ENCODE measurements around the gene ADCK1. TPM values are rescaled to one million over a fixed set of nuclear protein-coding genes. Genes with fewer than 3 reads are reported as not detected.

Gene ADCK1
- polyA plus RNA-seq, 6 donors from 2014 or later: 4.2 to 9.4 (median 5.4) TPM

DNA sequence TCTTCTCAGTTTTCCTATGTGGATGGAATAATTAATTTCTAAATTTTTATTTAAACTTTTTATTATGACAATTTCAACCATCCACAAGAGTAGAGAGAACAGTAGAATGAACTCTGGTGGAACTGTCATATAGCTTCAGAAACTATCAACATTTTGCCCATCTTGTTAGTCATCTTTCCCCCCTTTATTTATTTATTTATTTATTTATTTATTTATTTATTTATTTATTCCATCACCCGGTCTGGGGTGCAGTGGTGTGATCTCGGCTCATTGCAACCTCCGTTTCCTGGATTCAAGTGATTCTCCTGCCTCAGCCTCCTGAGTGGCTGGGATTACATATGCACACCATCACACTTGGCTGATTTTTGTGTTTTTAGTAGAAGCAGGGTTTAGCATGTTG lies 23.5 kb downstream of the ADCK1 start:
- no peak for ATAC-seq (ENCODE audit: low read depth in 2 of 2)
- peaks cover 18 to 19% of the 10 kb centered on the region in 2 donors for H3K36me3 Mint-ChIP-seq
- H3K4me3 Mint-ChIP-seq: no peak overlapping the region
- no peaks in the 10 kb centered on the region for H3K27me3 Mint-ChIP-seq
- DNase-seq: no peak
- H3K9me3 Mint-ChIP-seq: no peaks in the 10 kb centered on the region
- H3K4me1 Mint-ChIP-seq: no peaks in the 10 kb centered on the region
- no peak overlapping the region for H3K27ac Mint-ChIP-seq

DNA sequence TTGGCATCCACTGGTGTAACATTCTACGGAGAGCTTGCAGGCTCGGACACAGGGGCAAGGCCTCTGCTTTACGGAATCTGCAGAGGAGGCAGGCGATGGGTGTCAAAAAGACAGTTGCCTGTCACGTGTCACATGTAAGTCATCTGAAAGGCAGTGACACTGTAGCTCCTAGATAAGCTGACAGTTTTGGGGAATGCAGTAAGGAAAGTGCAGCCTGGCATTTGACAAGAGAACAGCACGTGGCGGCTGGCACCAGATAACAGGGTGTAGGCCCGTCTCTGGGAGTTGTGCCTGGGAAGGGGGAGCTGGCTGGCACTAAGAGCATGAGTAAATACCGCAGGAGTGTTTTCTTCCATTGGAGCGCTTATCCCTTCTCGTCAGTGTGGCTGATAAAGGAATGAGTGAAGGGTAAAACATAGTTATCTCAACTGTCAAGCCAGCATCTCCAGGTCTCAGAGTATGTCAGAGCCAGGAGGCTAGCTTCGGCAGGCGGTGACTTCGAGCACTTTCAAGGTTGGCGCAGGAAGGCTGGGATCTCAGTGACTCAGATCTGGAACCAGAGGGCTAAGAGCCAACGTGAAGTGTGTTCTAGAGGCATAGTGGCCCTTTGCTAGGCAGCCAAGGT lies 26.1 kb downstream of the ADCK1 start:
- Mint-ChIP-seq H3K36me3 (peaks cover 11 to 21% of the 10 kb centered on the region in 2 donors), H3K27me3 (no peaks in the 10 kb centered on the region), H3K4me1 (no peaks in the 10 kb centered on the region), H3K4me3 (no peak overlapping the region), H3K9me3 (no peaks in the 10 kb centered on the region), H3K27ac (peak overlapping the region in 1 of 6 donors; percentile 8)
- DNase-seq: no peak
- ATAC-seq (ENCODE audit: low read depth in 2 of 2): no peak

DNA sequence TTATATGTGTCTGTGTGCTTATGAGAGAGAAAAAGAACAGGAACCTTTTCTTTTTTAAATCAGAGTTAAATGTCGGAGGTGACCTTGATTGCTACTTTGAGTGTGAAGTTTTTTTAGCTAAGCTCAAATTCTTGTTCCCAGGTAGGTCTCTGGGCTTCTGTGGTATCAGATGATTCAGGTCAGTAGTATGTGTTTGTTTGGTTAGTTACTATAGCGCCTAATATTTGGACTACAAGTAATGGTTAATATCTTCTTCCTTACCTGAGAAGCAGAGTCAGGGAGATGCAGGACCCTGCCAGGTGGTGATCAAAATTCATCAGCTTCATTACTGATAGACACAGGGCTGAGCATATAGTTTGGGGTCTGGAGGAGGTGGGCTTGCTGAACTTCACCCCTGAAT lies 30.8 kb downstream of the ADCK1 start:
- Mint-ChIP-seq H3K4me1 (no peaks in the 10 kb centered on the region), H3K27ac (no peak overlapping the region), H3K4me3 (no peak overlapping the region), H3K27me3 (no peaks in the 10 kb centered on the region), H3K36me3 (peaks cover 0 to 11% of the 10 kb centered on the region in 2 donors), H3K9me3 (no peaks in the 10 kb centered on the region)
- DNase-seq (no peak), ATAC-seq (ENCODE audit: low read depth in 2 of 2) (no peak)

DNA sequence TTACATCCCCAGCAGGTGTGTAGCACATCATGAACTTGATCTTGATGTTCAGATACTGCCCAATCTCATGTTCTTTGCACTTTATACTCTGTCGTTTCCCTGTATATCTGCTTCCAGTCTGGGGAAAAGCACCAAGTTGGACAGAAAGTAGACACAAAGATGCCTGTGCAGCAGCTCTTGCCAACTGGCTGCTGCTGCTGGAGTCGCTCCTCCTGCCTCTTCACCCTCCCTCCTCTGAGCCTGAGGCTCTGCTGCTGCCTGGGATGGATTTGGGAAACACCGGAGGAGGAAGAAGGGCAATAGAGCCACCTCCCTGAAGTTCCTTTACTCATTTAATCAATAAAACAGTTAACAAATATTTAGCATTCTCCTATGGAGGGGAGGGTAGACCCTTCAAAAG lies 32.4 kb downstream of the ADCK1 start:
- H3K4me1 Mint-ChIP-seq: no peaks in the 10 kb centered on the region
- peak overlapping the region in 1 of 6 donors; percentile 12 for H3K27ac Mint-ChIP-seq
- peaks cover 0 to 14% of the 10 kb centered on the region in 2 donors for H3K36me3 Mint-ChIP-seq

DNA sequence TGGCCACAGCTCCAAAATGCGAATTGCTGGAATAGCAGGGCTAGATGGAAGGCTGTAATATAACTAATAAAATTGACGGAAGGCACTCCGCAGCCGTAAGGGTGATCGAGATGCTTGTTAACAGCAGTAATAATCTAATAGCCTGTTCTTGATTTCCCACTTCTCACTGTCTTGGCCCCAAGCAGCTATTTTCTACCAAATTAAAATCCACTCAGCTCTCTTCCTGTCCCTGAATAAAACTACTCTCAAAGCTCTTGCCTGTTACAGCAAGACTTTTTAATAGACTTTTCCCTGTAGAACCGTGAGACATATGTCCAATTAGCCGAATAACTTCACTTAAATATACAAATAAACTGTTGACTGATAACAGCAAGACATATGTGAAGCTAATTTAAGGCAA lies 38.0 kb downstream of the ADCK1 start:
- DNase-seq (no peak), ATAC-seq (ENCODE audit: low read depth in 2 of 2) (no peak)
- Mint-ChIP-seq H3K27me3 (no peaks in the 10 kb centered on the region), H3K4me1 (peaks cover 0 to 2% (median 0%) of the 10 kb centered on the region in 3 donors), H3K27ac (no peak overlapping the region), H3K4me3 (no peak overlapping the region), H3K36me3 (peaks cover 0 to 7% of the 10 kb centered on the region in 2 donors), H3K9me3 (no peaks in the 10 kb centered on the region)

More for the DNA sequence above, 32.4 kb downstream of the ADCK1 start:
- Mint-ChIP-seq H3K4me3 (no peak overlapping the region), H3K27me3 (no peaks in the 10 kb centered on the region), H3K9me3 (no peaks in the 10 kb centered on the region)
- ATAC-seq (ENCODE audit: low read depth in 2 of 2) (no peak), DNase-seq (no peak)

DNA sequence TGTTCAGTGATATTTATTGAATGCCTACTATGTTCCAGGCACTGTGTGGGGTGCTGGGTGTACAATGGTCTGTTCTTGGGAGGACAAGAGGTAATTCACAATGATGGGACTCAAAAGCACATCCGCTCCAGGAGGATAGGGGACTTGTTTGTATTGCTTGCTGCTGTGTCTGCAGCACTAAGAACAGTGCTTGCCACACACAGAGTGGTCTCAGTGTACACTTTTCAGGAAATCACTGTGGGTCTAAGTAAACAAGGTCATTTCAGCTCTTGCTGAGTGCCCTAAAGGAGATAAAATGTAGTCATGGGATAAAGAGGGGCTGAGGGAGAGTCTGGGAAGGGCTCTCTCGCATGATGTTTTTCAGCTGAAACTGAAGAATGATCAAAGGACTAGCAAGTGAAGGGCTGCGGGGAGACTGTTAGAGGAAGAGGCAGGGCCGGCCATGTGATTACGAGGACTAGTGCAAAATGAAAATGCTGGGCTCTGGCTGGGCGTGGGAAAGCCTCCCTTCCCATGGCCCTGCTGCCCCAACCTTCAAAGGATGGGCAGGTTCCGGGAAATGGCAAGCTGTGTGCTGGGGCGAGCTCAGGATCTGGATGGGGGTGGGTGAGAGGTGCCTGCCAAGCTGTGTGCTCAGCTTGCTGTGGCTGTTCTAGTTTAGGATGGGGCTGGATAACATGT lies 39.1 kb downstream of the ADCK1 start:
- H3K9me3 Mint-ChIP-seq: no peaks in the 10 kb centered on the region
- H3K27ac Mint-ChIP-seq: no peak overlapping the region
- H3K4me1 Mint-ChIP-seq: peaks cover 0 to 2% (median 0%) of the 10 kb centered on the region in 3 donors
- H3K4me3 Mint-ChIP-seq: no peak overlapping the region
- DNase-seq (no peak), ATAC-seq (ENCODE audit: low read depth in 2 of 2) (no peak)
- peaks cover 0 to 7% of the 10 kb centered on the region in 2 donors for H3K36me3 Mint-ChIP-seq
- no peaks in the 10 kb centered on the region for H3K27me3 Mint-ChIP-seq

DNA sequence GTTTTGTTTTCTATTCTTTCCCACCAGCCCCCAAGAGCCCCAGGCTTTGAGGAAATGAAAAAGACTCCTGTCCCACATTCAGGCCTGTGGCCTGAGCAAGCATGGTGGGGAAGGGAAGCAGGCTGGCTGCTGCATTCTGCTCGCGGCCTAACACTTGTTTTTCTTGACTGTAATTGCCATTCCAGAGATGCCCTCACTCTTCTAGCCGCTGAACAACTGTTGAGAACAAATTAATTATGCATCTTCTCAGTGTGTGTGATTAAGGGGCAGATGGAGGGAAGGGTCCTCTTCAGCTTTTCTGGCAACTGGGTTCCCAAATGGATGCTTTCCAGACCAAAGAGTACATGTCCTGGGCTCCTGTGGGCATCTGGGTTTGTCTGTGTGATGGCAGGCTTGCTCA lies 43.3 kb downstream of the ADCK1 start:
- H3K36me3 Mint-ChIP-seq: no peaks in the 10 kb centered on the region
- H3K27me3 Mint-ChIP-seq: no peaks in the 10 kb centered on the region
- H3K27ac Mint-ChIP-seq: peak overlapping the region in 1 of 6 donors; percentile 14
- no peak for ATAC-seq (ENCODE audit: low read depth in 2 of 2)
- H3K4me1 Mint-ChIP-seq: peaks cover 0 to 2% (median 0%) of the 10 kb centered on the region in 3 donors
- no peak overlapping the region for H3K4me3 Mint-ChIP-seq
- no peak for DNase-seq
- no peaks in the 10 kb centered on the region for H3K9me3 Mint-ChIP-seq

DNA sequence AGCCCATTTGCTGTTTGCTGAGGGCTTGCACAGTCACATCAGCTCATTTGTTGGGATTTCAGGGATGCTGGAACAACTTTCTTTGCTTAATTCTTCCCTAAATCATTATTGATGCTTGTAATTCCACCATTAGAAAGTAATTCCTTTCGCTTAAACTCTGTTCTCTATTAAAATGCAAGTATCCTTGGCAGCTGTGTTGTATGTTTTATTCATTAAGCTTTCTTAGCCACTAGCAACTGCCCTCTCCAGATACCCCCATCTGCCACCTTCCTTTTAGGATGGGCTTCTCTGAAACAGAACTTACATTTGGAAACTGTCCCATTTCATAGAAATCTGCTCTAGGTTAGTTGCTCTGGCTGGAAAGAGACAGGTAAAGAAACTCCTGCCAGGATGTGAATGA lies 43.7 kb downstream of the ADCK1 start:
- Mint-ChIP-seq H3K27ac (peak overlapping the region in 1 of 6 donors; percentile 14), H3K4me3 (no peak overlapping the region), H3K4me1 (peaks cover 0 to 2% (median 0%) of the 10 kb centered on the region in 3 donors), H3K27me3 (no peaks in the 10 kb centered on the region), H3K9me3 (no peaks in the 10 kb centered on the region), H3K36me3 (no peaks in the 10 kb centered on the region)
- ATAC-seq (ENCODE audit: low read depth in 2 of 2): no peak
- DNase-seq: no peak

DNA sequence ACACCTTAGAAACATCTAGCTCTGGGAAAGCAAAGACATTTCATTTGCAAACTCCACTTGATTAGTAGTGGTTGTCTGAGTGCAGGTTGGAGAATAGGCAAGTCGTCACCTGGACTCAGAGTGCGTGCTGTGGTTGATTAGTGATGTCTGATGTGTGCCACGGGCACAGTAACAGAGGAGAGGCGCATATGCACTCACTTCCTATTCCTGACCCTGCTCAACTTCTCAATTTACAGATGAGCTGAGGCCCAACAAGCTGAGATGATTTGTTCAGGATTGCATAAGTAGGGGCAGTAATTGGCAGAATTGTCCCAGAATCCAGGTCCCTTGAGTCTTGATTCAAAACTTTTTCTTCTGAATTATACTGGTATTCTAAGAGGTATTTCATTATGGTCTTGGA lies 44.9 kb downstream of the ADCK1 start:
- Mint-ChIP-seq H3K9me3 (no peaks in the 10 kb centered on the region), H3K36me3 (no peaks in the 10 kb centered on the region), H3K4me3 (no peak overlapping the region), H3K4me1 (peaks cover 0 to 2% (median 0%) of the 10 kb centered on the region in 3 donors), H3K27ac (no peak overlapping the region), H3K27me3 (no peaks in the 10 kb centered on the region)
- ATAC-seq (ENCODE audit: low read depth in 2 of 2): no peak
- DNase-seq: no peak

DNA sequence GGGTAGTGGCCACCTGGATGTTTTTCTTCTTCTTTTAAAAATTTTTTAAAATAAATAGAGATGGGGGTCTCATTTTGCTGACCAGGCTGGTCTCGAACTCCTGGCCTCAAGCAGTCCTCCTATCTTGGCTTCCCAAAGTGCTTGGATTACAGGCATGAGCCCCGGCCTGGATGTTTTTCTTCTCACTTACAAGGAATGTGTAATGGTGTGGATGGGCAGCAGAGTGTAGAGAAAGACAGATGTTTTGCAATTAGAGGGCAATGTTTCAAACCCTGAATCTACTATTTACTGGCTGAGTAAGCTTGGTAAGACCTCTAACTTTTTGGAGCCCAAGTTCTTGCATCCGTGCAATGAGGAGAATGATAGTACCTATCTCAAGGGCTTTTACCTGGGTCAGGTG lies 48.1 kb downstream of the ADCK1 start:
- no peak for ATAC-seq (ENCODE audit: low read depth in 2 of 2)
- Mint-ChIP-seq H3K27ac (peak overlapping the region in 1 of 6 donors; percentile 18), H3K27me3 (no peaks in the 10 kb centered on the region), H3K4me3 (no peak overlapping the region), H3K36me3 (peaks cover 0 to 5% of the 10 kb centered on the region in 2 donors), H3K9me3 (peaks cover 0 to 10% (median 3%) of the 10 kb centered on the region in 7 donors), H3K4me1 (no peaks in the 10 kb centered on the region)
- DNase-seq: no peak

DNA sequence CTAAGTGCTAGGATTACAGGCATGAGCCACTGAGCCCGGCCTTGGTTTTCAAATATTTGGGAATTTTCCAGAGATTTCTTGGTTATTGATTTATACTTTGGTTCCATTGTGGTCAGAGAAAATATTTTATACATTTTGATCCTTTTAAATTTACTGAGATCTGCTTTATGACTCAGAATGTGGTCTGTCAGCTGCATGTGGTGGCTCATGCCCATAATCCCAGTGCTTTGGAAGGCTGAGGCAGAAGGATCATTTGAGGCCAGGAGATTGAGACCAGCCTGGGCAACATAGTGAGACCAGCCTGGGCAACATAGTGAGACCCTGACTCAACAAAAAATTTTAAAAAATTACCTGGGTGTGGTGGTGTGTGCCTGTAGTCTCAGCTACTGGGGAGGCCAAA lies 49.8 kb downstream of the ADCK1 start:
- no peak overlapping the region for H3K27ac Mint-ChIP-seq
- no peak overlapping the region for H3K4me3 Mint-ChIP-seq
- peaks cover 9 to 17% of the 10 kb centered on the region in 2 donors for H3K36me3 Mint-ChIP-seq
- DNase-seq (no peak), ATAC-seq (ENCODE audit: low read depth in 2 of 2) (no peak)
- H3K4me1 Mint-ChIP-seq: peaks cover 0 to 4% (median 0%) of the 10 kb centered on the region in 3 donors
- H3K9me3 Mint-ChIP-seq: peaks cover 5 to 18% (median 7%) of the 10 kb centered on the region in 7 donors
- H3K27me3 Mint-ChIP-seq: no peaks in the 10 kb centered on the region

DNA sequence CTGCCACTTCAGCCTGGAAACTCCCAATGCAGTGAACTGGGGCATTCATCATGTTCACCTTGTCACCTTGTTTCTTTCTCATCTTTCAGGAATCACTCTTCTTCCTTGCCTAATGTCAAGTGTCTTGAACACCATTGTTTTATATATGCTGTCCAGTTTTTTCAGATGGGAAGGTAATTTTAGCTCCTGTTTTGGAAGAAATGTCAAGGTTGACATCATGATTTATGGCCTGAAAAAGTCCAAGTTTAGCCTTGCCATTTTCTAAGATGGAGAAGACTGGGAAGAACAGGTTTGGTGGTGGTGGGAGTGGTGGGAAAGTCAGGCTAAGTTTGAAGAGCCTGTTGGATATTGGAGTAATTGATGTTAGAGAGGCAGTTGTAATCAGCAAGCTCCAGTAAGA lies 54.0 kb downstream of the ADCK1 start:
- ATAC-seq (ENCODE audit: low read depth in 2 of 2): no peak

DNA sequence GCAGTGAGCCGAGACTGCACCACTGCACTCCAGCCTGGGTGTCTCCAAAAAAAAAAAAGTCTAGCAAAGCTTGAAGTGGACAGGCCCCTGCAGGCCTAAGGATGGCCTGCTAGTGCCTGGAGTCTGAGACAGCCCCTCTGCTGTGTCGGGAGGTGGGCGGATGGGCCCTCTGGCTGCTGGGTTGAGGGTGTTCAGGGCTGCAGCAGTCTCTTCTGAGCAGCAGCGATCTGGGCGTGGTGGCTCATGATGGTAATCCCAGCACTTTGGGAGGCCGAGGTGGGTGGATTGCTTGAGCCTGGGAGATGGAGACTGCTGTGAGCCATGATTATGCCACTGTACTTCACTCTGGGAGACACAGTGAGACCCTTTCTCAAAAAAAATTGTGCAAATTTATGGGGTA lies 57.0 kb downstream of the ADCK1 start:
- H3K27ac Mint-ChIP-seq: no peak overlapping the region
- peaks cover 0 to 4% (median 0%) of the 10 kb centered on the region in 3 donors for H3K4me1 Mint-ChIP-seq
- peaks cover 9 to 17% of the 10 kb centered on the region in 2 donors for H3K36me3 Mint-ChIP-seq
- DNase-seq: no peak
- no peak for ATAC-seq (ENCODE audit: low read depth in 2 of 2)
- H3K4me3 Mint-ChIP-seq: no peak overlapping the region
- peaks cover 0 to 17% (median 7%) of the 10 kb centered on the region in 7 donors for H3K9me3 Mint-ChIP-seq
- no peaks in the 10 kb centered on the region for H3K27me3 Mint-ChIP-seq

More for the DNA sequence above, 54.0 kb downstream of the ADCK1 start:
- Mint-ChIP-seq H3K4me1 (peaks cover 0 to 4% (median 0%) of the 10 kb centered on the region in 3 donors), H3K36me3 (peaks cover 9 to 17% of the 10 kb centered on the region in 2 donors), H3K4me3 (no peak overlapping the region), H3K27me3 (no peaks in the 10 kb centered on the region), H3K27ac (no peak overlapping the region), H3K9me3 (peaks cover 5 to 18% (median 7%) of the 10 kb centered on the region in 7 donors)
- no peak for DNase-seq

DNA sequence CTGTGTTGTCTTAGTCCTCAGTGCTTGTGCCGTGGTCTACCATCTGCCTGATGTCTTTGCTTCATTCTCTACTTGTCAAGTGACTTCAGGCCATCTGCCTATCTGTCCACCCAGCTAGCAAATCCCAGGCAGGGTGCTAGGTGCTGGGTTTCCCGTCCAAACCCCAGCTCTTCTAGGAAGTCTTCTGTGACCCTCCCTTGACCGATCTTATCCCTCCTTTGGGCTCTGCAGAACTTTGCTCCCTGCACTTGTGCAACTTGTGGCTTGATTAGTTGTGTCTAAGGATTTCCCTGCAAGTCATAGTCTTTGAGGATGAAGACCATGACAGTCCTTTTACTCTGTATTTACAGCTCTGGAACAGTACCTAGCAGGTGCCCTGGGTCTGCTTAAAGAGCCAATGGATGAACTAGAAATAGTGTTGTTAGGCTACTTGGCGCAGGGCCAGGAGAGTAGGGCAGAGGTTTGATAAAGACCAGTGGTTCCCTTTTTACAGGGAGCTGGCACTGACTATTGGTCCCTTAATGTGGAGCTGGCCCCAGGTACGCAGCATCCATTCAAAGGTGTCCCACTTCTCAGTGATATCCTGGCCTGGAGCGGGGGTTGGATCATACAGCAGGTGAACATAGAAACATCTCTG lies 60.1 kb downstream of the ADCK1 start:
- Mint-ChIP-seq H3K4me1 (peaks cover 0 to 11% (median 5%) of the 10 kb centered on the region in 3 donors), H3K27me3 (no peaks in the 10 kb centered on the region), H3K36me3 (peaks cover 9 to 10% of the 10 kb centered on the region in 2 donors), H3K4me3 (no peak overlapping the region), H3K9me3 (peaks cover 0 to 8% (median 3%) of the 10 kb centered on the region in 7 donors), H3K27ac (no peak overlapping the region)
- ATAC-seq (ENCODE audit: low read depth in 2 of 2) (no peak), DNase-seq (no peak)

All from naive B cell (primary cell).